Fibroblast of skin of back (primary cell): ENCODE data around the gene C19orf25.

Experiments used
- DNase-seq: peaks from one replicate; pipeline ENCODE4 v3.0.0-alpha.2; 2013

C19orf25 gene

GRCh38 chr19:1495799-1496713 is 17.0 kb upstream of the C19orf25 start:
- no peak for DNase-seq

GRCh38 chr19:1495051-1495798 is 16.2 kb upstream of the C19orf25 start:
- no peak for DNase-seq

GRCh38 chr19:1494115-1494815 is 15.2 kb upstream of the C19orf25 start:
- DNase-seq = no peak

GRCh38 chr19:1492474-1493006 is 13.5 kb upstream of the C19orf25 start:
- no peak for DNase-seq

GRCh38 chr19:1491849-1492170 is 12.8 kb upstream of the C19orf25 start:
- DNase-seq = no peak

- no peak for DNase-seq
Measured at GRCh38 chr19:1491114-1491848, 12.3 kb upstream of the C19orf25 start, which contains the start of gene REEP6. TSS of gene REEP6 (plus strand) at chr19:1491181. CDS start at chr19:1491270, 89 bp downstream.

GRCh38 chr19:1490311-1491113 is 11.5 kb upstream of the C19orf25 start, which contains the start of gene PCSK4:
TSS of gene PCSK4 (minus strand) at chr19:1490350. CDS start at chr19:1490346, 4 bp downstream.
- DNase-seq = peak; percentile 98

- DNase-seq = no peak
Measured at GRCh38 chr19:1489463-1490310, 10.7 kb upstream of the C19orf25 start.

GRCh38 chr19:1488282-1488601 is 9.2 kb upstream of the C19orf25 start:
- no peak for DNase-seq

- DNase-seq = no peak
Measured at GRCh38 chr19:1487576-1488281, 8.7 kb upstream of the C19orf25 start.

- no peak for DNase-seq
Measured at GRCh38 chr19:1486720-1487575, 7.9 kb upstream of the C19orf25 start.

GRCh38 chr19:1483979-1484428 is 5.0 kb upstream of the C19orf25 start:
- no peak for DNase-seq

GRCh38 chr19:1483131-1483978 is 4.3 kb upstream of the C19orf25 start:
- no peak for DNase-seq

GRCh38 chr19:1482361-1483130 is 3.5 kb upstream of the C19orf25 start:
- no peak for DNase-seq

- DNase-seq = no peak
Measured at GRCh38 chr19:1481893-1482360, 2.9 kb upstream of the C19orf25 start.

- DNase-seq = no peak
Measured at GRCh38 chr19:1481224-1481892, 2.3 kb upstream of the C19orf25 start.
